Measurements from ENCODE around the gene CCBE1.

Gene CCBE1

GRCh38 chr18:59420244-59420643, 277.0 kb downstream of the CCBE1 start:
- DNase-seq (ENCODE audit: low read depth) = no peak
- no peak for TF ChIP-seq CTCF (conservative IDR thresholded peaks at IDR 0.05; ENCODE audit: low read depth, low read length)
- H3K4me3 ChIP-seq (ENCODE audit: low read length) = no peak overlapping the region

- DNase-seq (ENCODE audit: low read depth) = no peak
- H3K4me3 ChIP-seq (ENCODE audit: low read length) = no peak overlapping the region
- TF ChIP-seq CTCF (conservative IDR thresholded peaks at IDR 0.05; ENCODE audit: low read depth, low read length) = no peak
These were observed 277.8 kb downstream of the CCBE1 start for GRCh38 chr18:59419386-59419785.

GRCh38 chr18:59416818-59417217, 280.4 kb downstream of the CCBE1 start:
- no peak overlapping the region for H3K4me3 ChIP-seq (ENCODE audit: low read length)
- no peak for TF ChIP-seq CTCF (conservative IDR thresholded peaks at IDR 0.05; ENCODE audit: low read depth, low read length)
- no peak for DNase-seq (ENCODE audit: low read depth)

GRCh38 chr18:59414111-59414653, 283.0 kb downstream of the CCBE1 start:
- H3K4me3 ChIP-seq (ENCODE audit: low read length) = no peak overlapping the region
- no peak for TF ChIP-seq CTCF (conservative IDR thresholded peaks at IDR 0.05; ENCODE audit: low read depth, low read length)
- DNase-seq (ENCODE audit: low read depth) = no peak

GRCh38 chr18:59402432-59403090, 294.7 kb downstream of the CCBE1 start:
- no peak overlapping the region for H3K4me3 ChIP-seq (ENCODE audit: low read length)
- peak; percentile 98 for TF ChIP-seq CTCF (conservative IDR thresholded peaks at IDR 0.05; ENCODE audit: low read depth, low read length)
- peak; percentile 79 for DNase-seq (ENCODE audit: low read depth)

- no peak for TF ChIP-seq CTCF (conservative IDR thresholded peaks at IDR 0.05; ENCODE audit: low read depth, low read length)
- no peak for DNase-seq (ENCODE audit: low read depth)
- H3K4me3 ChIP-seq (ENCODE audit: low read length) = no peak overlapping the region
These were observed 296.8 kb downstream of the CCBE1 start for GRCh38 chr18:59400407-59400806.
